Tibial artery (tissue), 4 donors: ENCODE data around the gene DNAAF3.
A peak's percentile ranks its signal among the peaks of the same experiment; 100 is the strongest.
"Not testable (repeated sequence)": the region's sequence is repeated elsewhere in the genome, so short reads cannot be mapped to it uniquely, and the experiment has no call there.

ENCODE experiments used
- DNase-seq, 2 donors: peaks; one replicate each; pipeline ENCODE4 v3.0.0-alpha.2; 2019
- H3K27ac ChIP-seq, 2 donors: fragments of 200-600 bp; sonication (generic) in 1 of 2; 1 replicate in 1 of 2; 2 replicates in 1 of 2; pipeline ENCODE4 v1.5.1; 2018 to 2019; ENCODE audit warnings: mild to moderate bottlenecking in 1 of 2
- H3K27me3 ChIP-seq, 2 donors: fragments of 200-600 bp; sonication (generic) in 1 of 2; one replicate each; pipeline versions ENCODE4 v1.5.1 to v1.6.0; 2016 to 2019
- H3K36me3 ChIP-seq, 3 donors: fragments of 200-600 bp; sonication (generic) in 2 of 3; one replicate each; pipeline ENCODE4 v1.5.1; 2016 to 2019; ENCODE audit warnings: mild to moderate bottlenecking in 2 of 3
- H3K4me1 ChIP-seq, 4 donors: fragments of 200-600 bp; sonication (generic) in 2 of 4; 1 replicate in 3 of 4; 2 replicates in 1 of 4; pipeline ENCODE4 v1.5.1; 2016 to 2019
- H3K4me3 ChIP-seq, 2 donors: fragments of 200-600 bp; sonication (generic) in 1 of 2; 1 replicate in 1 of 2; 2 replicates in 1 of 2; pipeline ENCODE4 v1.5.1; 2018 to 2019; ENCODE audit warnings: mild to moderate bottlenecking in 2 of 2
- H3K9me3 ChIP-seq, 3 donors: fragments of 200-600 bp; sonication (generic) in 1 of 3; one replicate each; pipeline ENCODE4 v1.5.1; 2016 to 2019
- CTCF ChIP-seq, 2 experiments: fragments of 200-600 bp in 1 of 2; fragments of 450-650 bp in 1 of 2; IDR thresholded peaks; one replicate each; pipeline ENCODE4 v1.5.1; 2017 to 2019; ENCODE audit warnings: antibody characterized with exemption in 2 of 2, mild to moderate bottlenecking in 1 of 2, moderate library complexity in 1 of 2
- intact Hi-C: fragments of 100-400 bp; cut with DNase I; formaldehyde crosslinking; loops from one replicate; pipeline ENCODE4 v1.15.0; 2023; ENCODE audit warnings: low total_unique reads

Gene DNAAF3

GRCh38 chr19:55206664-55207500 is 40.5 kb upstream of the DNAAF3 start:
- no peak for TF ChIP-seq CTCF (IDR thresholded peaks at IDR 0.05)
- Histone ChIP-seq H3K9me3 (no peaks in the 10 kb centered on the region), H3K4me3 (no peak overlapping the region), H3K27me3 (peaks cover 0 to 31% of the 10 kb centered on the region in 2 donors), H3K27ac (no peak overlapping the region), H3K36me3 (no peaks in the 10 kb centered on the region), H3K4me1 (peaks cover 0 to 6% (median 5%) of the 10 kb centered on the region in 4 donors)
- intact Hi-C loops = no loop called here
- peak in 1 of 2 donors; percentile 57 for DNase-seq

- H3K4me1 ChIP-seq, intact Hi-C loops, H3K9me3 ChIP-seq, DNase-seq, H3K36me3 ChIP-seq, H3K4me3 ChIP-seq, H3K27ac ChIP-seq: not testable (repeated sequence)
- peaks cover 0 to 64% of the 10 kb centered on the region in 2 donors for H3K27me3 ChIP-seq
Measured at GRCh38 chr19:55202199-55202598, 35.8 kb upstream of the DNAAF3 start.

- Histone ChIP-seq H3K36me3 (no peaks in the 10 kb centered on the region), H3K9me3 (no peaks in the 10 kb centered on the region), H3K27ac (no peak overlapping the region), H3K4me3 (no peak overlapping the region), H3K27me3 (peaks cover 0 to 49% of the 10 kb centered on the region in 2 donors), H3K4me1 (no peaks in the 10 kb centered on the region)
- DNase-seq = no peak
- no peak for TF ChIP-seq CTCF (IDR thresholded peaks at IDR 0.05)
- intact Hi-C loops = no loop called here
Measured at GRCh38 chr19:55199620-55200204, 33.3 kb upstream of the DNAAF3 start.

GRCh38 chr19:55198651-55199050 is 32.2 kb upstream of the DNAAF3 start:
- H3K4me3 ChIP-seq = no peak overlapping the region
- no peaks in the 10 kb centered on the region for H3K4me1 ChIP-seq
- no peak for TF ChIP-seq CTCF (IDR thresholded peaks at IDR 0.05)
- H3K27me3 ChIP-seq = peaks cover 0 to 46% of the 10 kb centered on the region in 2 donors
- H3K27ac ChIP-seq = no peak overlapping the region
- intact Hi-C loops = no loop called here
- no peaks in the 10 kb centered on the region for H3K36me3 ChIP-seq
- no peaks in the 10 kb centered on the region for H3K9me3 ChIP-seq
- DNase-seq = no peak

- intact Hi-C loops = no loop called here
- no peak for DNase-seq
- Histone ChIP-seq H3K27ac (no peak overlapping the region), H3K9me3 (no peaks in the 10 kb centered on the region), H3K4me3 (no peak overlapping the region), H3K36me3 (no peaks in the 10 kb centered on the region), H3K27me3 (peaks cover 0 to 46% of the 10 kb centered on the region in 2 donors), H3K4me1 (no peaks in the 10 kb centered on the region)
- no peak for TF ChIP-seq CTCF (IDR thresholded peaks at IDR 0.05)
Measured at GRCh38 chr19:55197528-55197927, 31.1 kb upstream of the DNAAF3 start.

- intact Hi-C loops = no loop called here
- Histone ChIP-seq H3K4me3 (no peak overlapping the region), H3K27ac (no peak overlapping the region), H3K4me1 (no peaks in the 10 kb centered on the region), H3K9me3 (no peaks in the 10 kb centered on the region), H3K36me3 (no peaks in the 10 kb centered on the region), H3K27me3 (peaks cover 0 to 42% of the 10 kb centered on the region in 2 donors)
- TF ChIP-seq CTCF (IDR thresholded peaks at IDR 0.05) = no peak
- DNase-seq = no peak
Measured at GRCh38 chr19:55196803-55197202, 30.4 kb upstream of the DNAAF3 start.
